Measurements from ENCODE around the gene WIPI1.

DNA sequence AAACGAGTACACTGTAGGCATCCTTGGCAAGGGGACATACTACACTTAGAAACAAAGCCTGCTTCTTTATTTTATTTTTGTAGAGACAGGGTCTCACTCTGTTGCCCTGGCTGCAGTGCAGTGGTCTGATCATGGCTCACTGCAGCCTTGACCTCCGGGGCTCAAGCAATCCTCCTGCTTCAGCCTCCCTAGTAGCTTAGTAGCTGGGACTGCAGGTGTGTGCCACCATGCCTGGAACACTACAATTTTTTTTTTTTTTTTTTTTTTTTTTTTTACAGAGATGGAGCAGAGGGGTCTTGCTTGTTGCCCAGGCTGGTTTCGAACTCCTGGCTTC lies 78.2 kb downstream of the WIPI1 start:
- TF ChIP-seq ZNF24 (IDR thresholded peaks at IDR 0.05) (no peak), EZH2 (IDR thresholded peaks at IDR 0.05; ENCODE audit: borderline replicate concordance, control insufficient read depth, low read depth, low read length) (no peak), RAD21 (IDR thresholded peaks at IDR 0.05; ENCODE audit: insufficient read depth, low read depth, low read length) (no peak), BHLHE40 (IDR thresholded peaks at IDR 0.05; ENCODE audit: borderline replicate concordance in 1 of 2, low read depth in 2 of 2, low read length in 1 of 2) (no peak), ZNF384 (IDR thresholded peaks at IDR 0.05; ENCODE audit: borderline replicate concordance, low read depth, low read length) (no peak), CEBPB (IDR thresholded peaks at IDR 0.05; ENCODE audit: borderline replicate concordance in 1 of 2, low read depth in 2 of 2, low read length in 2 of 2) (no peak)
